ENCODE results near the gene ABCA5. TPM values are rescaled to one million over a fixed set of nuclear protein-coding genes. Genes with fewer than 3 reads are reported as not detected.

Gene ABCA5
- total RNA-seq, 1 donor from 2014 or later: 20.7 TPM

DNA sequence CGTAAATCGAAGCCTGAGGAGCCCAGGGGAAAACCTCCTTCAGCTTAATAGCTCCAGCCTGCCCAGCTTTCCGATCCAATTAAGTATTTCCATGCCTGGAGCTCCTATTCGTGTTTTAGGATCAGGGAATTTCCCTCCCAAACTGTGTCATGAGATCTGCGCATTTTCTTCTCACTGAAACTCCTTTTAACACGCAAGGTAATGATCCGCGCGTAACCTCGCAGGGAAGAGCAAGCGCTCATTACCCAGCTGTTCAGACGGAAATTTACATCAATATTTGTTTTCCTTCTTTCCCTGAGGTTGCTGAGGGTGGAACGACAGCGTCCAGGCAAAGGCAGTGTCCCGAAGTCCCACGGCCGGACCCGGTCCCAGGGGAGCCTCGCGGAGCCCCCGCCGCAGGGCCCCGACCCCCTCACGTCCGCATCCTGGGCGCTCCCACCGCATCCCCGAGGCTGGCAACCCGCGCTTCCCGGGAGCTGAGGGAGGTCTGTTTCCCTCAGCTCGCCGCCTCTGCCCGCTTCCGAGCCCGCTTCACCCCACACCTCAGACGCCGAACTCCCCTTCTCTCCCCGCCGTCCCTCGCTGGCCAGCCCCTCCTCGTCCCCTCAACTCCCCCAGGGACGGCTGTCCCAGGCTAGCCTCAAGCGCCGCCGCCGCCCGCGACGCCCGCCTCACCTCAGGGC lies 415 bp downstream of the ABCA5 start:
- Histone ChIP-seq H3K36me3 (no peaks in the 10 kb centered on the region), H3K4me1 (peaks cover 4% of the 10 kb centered on the region), H3K27me3 (no peaks in the 10 kb centered on the region), H3K9me3 (no peaks in the 10 kb centered on the region), H3K4me3 (peak overlapping the region; percentile 73), H3K27ac (peak overlapping the region; percentile 76)
- peak; percentile 36 for ATAC-seq
- no peak for DNase-seq
- intact Hi-C loops (cut with DNase I): no loop called here
- no peak for TF ChIP-seq CTCF (IDR thresholded peaks at IDR 0.05)

DNA sequence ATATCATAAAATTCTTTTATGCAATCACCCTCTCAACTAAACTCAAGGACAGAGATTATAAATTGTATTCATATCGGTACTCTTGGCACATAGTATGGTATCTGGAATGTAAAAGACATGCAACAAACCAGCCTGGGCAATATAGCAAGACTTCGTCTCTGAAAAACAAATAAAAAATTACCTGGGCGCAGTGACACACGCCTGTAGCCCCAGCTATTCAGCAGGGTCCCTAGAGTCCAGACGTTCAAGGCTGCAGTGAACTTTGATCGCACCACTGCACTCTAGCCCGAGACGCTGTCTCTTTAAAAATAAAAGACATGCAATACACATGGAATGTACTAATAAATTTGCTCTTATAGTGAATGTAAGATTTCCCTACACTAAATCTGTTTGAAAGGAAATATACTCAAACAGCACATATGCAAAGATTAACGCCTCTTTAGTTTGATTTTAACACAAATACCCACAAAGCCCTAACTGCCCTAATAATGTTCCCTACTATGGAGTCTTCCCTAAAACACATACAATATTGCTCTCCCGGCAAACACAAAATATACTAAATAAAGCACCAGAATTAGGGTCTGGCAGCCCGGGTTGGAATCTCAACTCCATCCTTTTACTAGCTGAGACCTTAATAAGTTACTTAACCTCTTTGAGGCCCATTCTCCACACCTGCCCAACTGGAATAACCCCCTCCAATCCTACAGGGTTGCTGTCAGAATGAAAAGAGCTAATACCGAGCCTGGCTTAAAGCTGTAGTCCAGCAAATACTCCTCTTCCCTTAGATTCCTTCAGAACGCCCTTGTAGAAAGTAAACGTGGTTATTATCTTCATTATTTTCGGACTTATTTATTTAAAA lies 1.2 kb downstream of the ABCA5 start:
- Histone ChIP-seq H3K9me3 (no peaks in the 10 kb centered on the region), H3K4me1 (peaks cover 4% of the 10 kb centered on the region), H3K36me3 (no peaks in the 10 kb centered on the region), H3K4me3 (peak overlapping the region; percentile 73), H3K27ac (peak overlapping the region; percentile 76), H3K27me3 (no peaks in the 10 kb centered on the region)
- DNase-seq (no peak), ATAC-seq (no peak)
- intact Hi-C loops (cut with DNase I): no loop called here
- no peak for TF ChIP-seq CTCF (IDR thresholded peaks at IDR 0.05)

DNA sequence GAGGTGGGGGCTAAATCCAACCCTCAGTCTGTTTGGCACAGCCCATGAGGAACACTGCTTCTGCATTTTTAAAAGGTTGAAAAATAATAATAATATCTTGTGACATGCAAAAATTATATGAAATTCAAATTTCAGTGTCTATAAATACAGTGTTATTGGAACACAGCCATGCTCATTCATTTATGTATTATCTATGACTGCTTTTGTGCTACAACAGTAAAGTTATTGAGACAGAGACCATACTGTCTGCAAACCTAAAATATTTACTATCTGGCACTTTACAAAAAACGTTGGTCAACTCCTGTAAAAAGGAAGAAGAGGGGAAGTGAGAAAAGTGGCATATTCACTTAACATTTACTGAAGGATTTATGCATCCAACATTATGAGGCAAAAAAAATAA lies 3.1 kb downstream of the ABCA5 start:
- H3K36me3 ChIP-seq: no peaks in the 10 kb centered on the region
- H3K4me1 ChIP-seq: peaks cover 4% of the 10 kb centered on the region
- TF ChIP-seq CTCF (IDR thresholded peaks at IDR 0.05): no peak
- intact Hi-C loops (cut with DNase I): no loop called here
- no peak for ATAC-seq
- H3K27me3 ChIP-seq: no peaks in the 10 kb centered on the region
- no peak overlapping the region for H3K27ac ChIP-seq
- no peak for DNase-seq
- H3K9me3 ChIP-seq: no peaks in the 10 kb centered on the region
- H3K4me3 ChIP-seq: no peak overlapping the region

DNA sequence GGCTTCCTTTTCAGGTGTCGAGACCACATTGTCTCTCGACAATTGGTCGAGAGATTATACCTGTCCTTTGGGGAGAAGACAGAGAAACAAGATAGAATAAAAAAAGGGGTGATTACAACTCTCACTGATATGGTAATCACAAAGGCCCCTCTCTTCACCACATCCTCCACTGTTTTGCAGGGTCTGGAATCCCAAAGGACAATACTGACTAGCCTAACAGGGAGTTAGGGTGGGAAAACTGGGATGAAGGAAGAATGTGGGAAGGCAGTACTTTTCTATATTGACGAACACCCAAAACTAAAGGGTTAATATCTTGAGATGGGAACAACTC lies 6.1 kb downstream of the ABCA5 start:
- H3K9me3 ChIP-seq: no peaks in the 10 kb centered on the region
- H3K4me3 ChIP-seq: no peak overlapping the region
- no peak overlapping the region for H3K27ac ChIP-seq
- no peaks in the 10 kb centered on the region for H3K27me3 ChIP-seq
- DNase-seq: no peak
- no peaks in the 10 kb centered on the region for H3K36me3 ChIP-seq
- H3K4me1 ChIP-seq: no peaks in the 10 kb centered on the region
- intact Hi-C loops (cut with DNase I): no loop called here
- TF ChIP-seq CTCF (IDR thresholded peaks at IDR 0.05): no peak
- ATAC-seq: no peak

DNA sequence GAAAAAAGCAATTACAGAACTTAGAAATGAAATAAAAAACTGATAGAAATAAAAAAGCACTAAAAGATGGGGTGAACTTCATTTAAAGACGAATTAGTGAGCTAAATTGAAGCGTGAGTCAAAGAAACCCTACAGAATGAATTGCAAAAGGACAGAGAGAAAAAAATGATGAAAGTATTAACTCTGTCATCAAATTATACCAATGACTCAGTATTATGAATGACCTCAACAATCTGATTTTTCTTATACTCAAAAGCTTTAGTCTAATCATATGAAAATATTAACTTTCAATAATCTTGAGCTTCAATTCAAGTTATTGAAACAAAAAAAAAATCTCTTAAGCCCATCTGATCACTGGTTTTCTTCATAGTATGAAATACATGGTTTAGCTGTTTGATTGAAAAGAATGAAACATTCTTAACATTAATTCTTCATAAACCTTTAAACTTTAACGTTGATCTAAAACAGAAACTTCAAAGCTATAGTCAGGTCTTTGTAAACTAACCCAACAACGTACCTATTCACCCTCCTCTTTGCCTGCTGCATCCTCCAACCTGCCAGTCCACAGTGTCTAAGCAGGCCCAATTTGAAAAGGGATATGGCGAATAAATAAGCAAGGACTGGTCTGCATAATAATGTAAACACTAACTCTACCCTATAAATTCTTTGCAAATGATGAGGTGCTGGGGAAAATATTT lies 6.6 kb downstream of the ABCA5 start:
- no peak for TF ChIP-seq CTCF (IDR thresholded peaks at IDR 0.05)
- H3K9me3 ChIP-seq: no peaks in the 10 kb centered on the region
- no peaks in the 10 kb centered on the region for H3K4me1 ChIP-seq
- no peak overlapping the region for H3K4me3 ChIP-seq
- ATAC-seq: no peak
- no peaks in the 10 kb centered on the region for H3K27me3 ChIP-seq
- no peaks in the 10 kb centered on the region for H3K36me3 ChIP-seq
- H3K27ac ChIP-seq: no peak overlapping the region
- intact Hi-C loops (cut with DNase I): no loop called here
- no peak for DNase-seq

Data from upper lobe of right lung (tissue), 1 donor.